K562 (cell line): ENCODE data around the gene MEOX1. TPM values are rescaled to one million over a fixed set of nuclear protein-coding genes. Genes with fewer than 3 reads are reported as not detected.

Source experiments
- ATAC-seq: fragments of 200-7000 bp; cut with Tn5 transposase; 3 replicates; pipeline ENCODE4 v1.9.1; 2020; ENCODE audit warnings: moderate library complexity
- BruUV-seq: library from RNA; stranded (reverse); fragments of 400-500 nt; replicated peaks from 2 replicates; lab custom pipeline; 2021; lab: Mats Ljungman, UMichigan
- CTCF ChIA-PET: fragments of 300-600 bp; formaldehyde crosslinking; extraction: SDS; loops from one replicate; lab custom pipeline; 2021; ENCODE audit warnings: low intra/inter-chr PET ratio; lab: Yijun Ruan, JAX
- POLR2A ChIA-PET: fragments of 300-600, 350-650 bp; sonication (Branson Sonifier 250); formaldehyde crosslinking; extraction: SDS; loops from one replicate; lab custom pipeline; 2021; ENCODE audit warnings: antibody characterized with exemption, inconsistent platforms; lab: Yijun Ruan, JAX
- DNase-seq, 4 experiments: peaks; one replicate each; pipeline versions ENCODE4 v3.0.0 to v3.0.0-alpha.2; 2011 to 2018; ENCODE audit warnings: low spot score in 3 of 4, mixed read lengths in 3 of 4; ENCODE audit errors: extremely low read depth in 1 of 4
- FAIRE-seq: peaks from 2 replicates; lab custom pipeline; 2011; peaks lifted over from hg19 to GRCh38; lab: Jason Lieb, UNC
- H2AFZ ChIP-seq: 2 replicates; pipeline ENCODE4 v1.6.0; 2011; ENCODE audit warnings: low read depth, low read length, control low read depth, inconsistent platforms
- H3K27ac ChIP-seq: fragments of 200-600 bp; 3 replicates; pipeline ENCODE4 v1.8.0; 2011; ENCODE audit warnings: low read depth, mild to moderate bottlenecking, control low read depth, inconsistent platforms, low read length, moderate library complexity, mixed read lengths; ENCODE audit errors: extremely low read depth
- H3K27me3 ChIP-seq, 2 experiments: fragments of 300-600 bp in 1 of 2; 2 replicates in 1 of 2; 3 replicates in 1 of 2; pipeline versions ENCODE4 v1.6.0 to v1.8.0; 2011; ENCODE audit warnings: inconsistent platforms in 2 of 2, low read length in 2 of 2, mild to moderate bottlenecking in 1 of 2, mixed read lengths in 1 of 2, moderate library complexity in 1 of 2; ENCODE audit not compliant: control insufficient read depth in 2 of 2, insufficient read depth in 2 of 2
- H3K36me3 ChIP-seq: fragments of 300-600 bp; 3 replicates; pipeline ENCODE4 v1.8.0; 2011; ENCODE audit warnings: mild to moderate bottlenecking, low read length, inconsistent platforms; ENCODE audit not compliant: control insufficient read depth, insufficient read depth
- H3K4me1 ChIP-seq, 2 experiments: fragments of 200-600 bp in 1 of 2; replicated peaks in 1 of 2; 2 replicates in 1 of 2; 3 replicates in 1 of 2; pipeline versions ENCODE4 v1.5.1 to v1.8.0; 2011; ENCODE audit warnings: inconsistent platforms in 2 of 2, low read length in 2 of 2, mild to moderate bottlenecking in 1 of 2, mixed read lengths in 1 of 2, moderate library complexity in 1 of 2; ENCODE audit not compliant: control insufficient read depth in 2 of 2, insufficient read depth in 2 of 2
- H3K4me2 ChIP-seq: 2 replicates; pipeline ENCODE4 v1.6.1; 2011; ENCODE audit warnings: low read length, control low read depth, inconsistent platforms, mixed read lengths; ENCODE audit not compliant: insufficient read depth
- H3K4me3 ChIP-seq: fragments of 200-600 bp; sonication (generic), shearing (Covaris generic); 2 replicates; pipeline ENCODE4 v1.5.1; 2016; ENCODE audit warnings: control low read depth, inconsistent platforms
- H3K79me2 ChIP-seq: fragments of 200-600 bp; 3 replicates; pipeline ENCODE4 v1.8.0; 2011; ENCODE audit warnings: low read length, inconsistent platforms; ENCODE audit not compliant: control insufficient read depth, insufficient read depth
- H3K9ac ChIP-seq, 2 experiments: 2 replicates each; pipeline versions ENCODE4 v1.6.0 to v1.6.1; 2011; ENCODE audit warnings: low read depth in 2 of 2, low read length in 2 of 2, control low read depth in 1 of 2, inconsistent platforms in 1 of 2, mild to moderate bottlenecking in 1 of 2, mixed read lengths in 1 of 2; ENCODE audit not compliant: insufficient read depth in 1 of 2
- H3K9me1 ChIP-seq: one replicate; pipeline ENCODE4 v1.6.0; 2011; ENCODE audit warnings: inconsistent platforms, mild to moderate bottlenecking, low read length, moderate library complexity; ENCODE audit not compliant: control insufficient read depth, insufficient read depth
- H3K9me3 ChIP-seq: replicated peaks from 2 replicates; pipeline ENCODE4 v1.5.1; 2011; ENCODE audit warnings: low read depth, low read length, inconsistent platforms; ENCODE audit not compliant: control insufficient read depth, insufficient read depth
- H4K20me1 ChIP-seq: replicated peaks from 2 replicates; pipeline ENCODE4 v1.6.1; 2011; ENCODE audit warnings: low read length, inconsistent platforms, mixed read lengths; ENCODE audit not compliant: control insufficient read depth, insufficient read depth
- AFF1 ChIP-seq, 2 experiments: fragments of 450-650 bp; IDR thresholded peaks; 2 replicates each; pipeline ENCODE4 v1.6.1; 2018; ENCODE audit warnings: mild to moderate bottlenecking in 2 of 2, low read depth in 1 of 2; ENCODE audit not compliant: partially characterized antibody in 2 of 2
- BMI1 ChIP-seq: fragments of 150-350 bp; IDR thresholded peaks from 2 replicates; pipeline ENCODE4 v1.6.1; 2014; ENCODE audit warnings: low read length
- C11orf30 ChIP-seq: fragments of 450-650 bp; IDR thresholded peaks from 2 replicates; pipeline ENCODE4 v1.6.1; 2016; ENCODE audit warnings: low read depth, mild to moderate bottlenecking
- PHF20 ChIP-seq: fragments of 450-650 bp; IDR thresholded peaks from 2 replicates; pipeline ENCODE4 v1.6.1; 2018; ENCODE audit not compliant: partially characterized antibody
- ZNF347 ChIP-seq: fragments of 450-650 bp; formaldehyde crosslinking; IDR thresholded peaks from 2 replicates; pipeline ENCODE4 v1.4.0; 2020; ENCODE audit warnings: low read depth, mild to moderate bottlenecking, moderate library complexity
- ZNF436 ChIP-seq: fragments of 250-450, 450-650 bp; sonication (Bioruptor Pico); formaldehyde crosslinking; IDR thresholded peaks from 2 replicates; pipeline ENCODE4 v1.7.0; 2020; ENCODE audit warnings: mild to moderate bottlenecking
- WGBS: fragments of 100-300 bp; shearing (Covaris generic); methylation state at CpG from one replicate; pipeline ENCODE4 v1.1.6; 2016; ENCODE audit warnings: low coverage, mixed read lengths; ENCODE audit not compliant: insufficient coverage; ENCODE audit errors: missing lambda C conversion rate; 5-methylcytosine and 5-hydroxymethylcytosine counted together
- in situ Hi-C: fragments of 300-500 bp; cut with MboI; formaldehyde crosslinking; loops from 4 replicates; pipeline ENCODE4 v1.15.0; 2018; ENCODE audit warnings: inconsistent platforms, mixed read lengths
- intact Hi-C: fragments of 100-400 bp; cut with micrococcal nuclease; formaldehyde crosslinking; loops from 2 replicates; pipeline ENCODE4 v1.14.2; 2022
- polyA plus RNA-seq, 8 experiments: library from polyadenylated mRNA; depleted of rRNA in 4 of 8; stranded (reverse) in 5 of 8; unstranded in 3 of 8; fragments of >200 nt; fragmentation: Nextera tagmentation in 2 of 8; fragmentation: Illumina TruSeq in 1 of 8; extraction: Ambion mirVana in 2 of 8; extraction: Trizol in 1 of 8; gene quantifications; 2 replicates each; pipeline versions ENCODE4 v1.2.1 to v1.2.3, GENCODE V29; 2011 to 2014; ENCODE audit warnings: inconsistent platforms in 1 of 8, missing spikeins in 1 of 8
- total RNA-seq, 7 experiments: library from RNA; depleted of rRNA in 6 of 7; stranded (reverse); fragments of >200 nt in 6 of 7; fragmentation: Illumina TruSeq in 2 of 7; extraction: Trizol in 2 of 7; gene quantifications; 2 replicates each; pipeline versions ENCODE4 v1.2.1 to v1.2.3, GENCODE V29; 2011 to 2021; ENCODE audit warnings: low replicate concordance in 1 of 7

The MEOX1 gene
- total and polyA plus RNA-seq, 9 of the 15 experiments (the other 6 are each of a cell fraction or from before 2014, with no cell fraction given) = not detected

- in situ Hi-C loops = loop anchor here (5.0 kb wide), 1 partner anchor 97 kb away; no protein-coding TSS in a partner anchor
- Histone ChIP-seq H4K20me1 (no peaks in the 10 kb centered on the region), H3K27me3 (peaks cover 4 to 40% of the 10 kb centered on the region in 2 experiments; a peak in 3 of 5 replicates), H3K27ac (no peak overlapping the region), H2AFZ (no peak overlapping the region), H3K4me1 (peaks cover 0 to 6% of the 10 kb centered on the region in 2 experiments; a peak in 2 of 5 replicates), H3K4me2 (no peak overlapping the region), H3K4me3 (no peak overlapping the region), H3K79me2 (no peaks in the 10 kb centered on the region), H3K9me1 (no peaks in the 10 kb centered on the region), H3K36me3 (no peaks in the 10 kb centered on the region), H3K9me3 (no peaks in the 10 kb centered on the region), H3K9ac (no peak overlapping the region)
- intact Hi-C loops = loop anchor here (1.0 kb wide), 1 partner anchor 98 kb away; no protein-coding TSS in a partner anchor
- DNase-seq (no peak), ATAC-seq (no peak), FAIRE-seq (no peak)
- CTCF ChIA-PET = interaction anchor here (1.2 to 3.0 kb wide), 3 partner anchors 98 to 281 kb away, joined by 8 to 25 read pairs (median 20); no protein-coding TSS in a partner anchor
- 0% methylated on average over 5 of the region's 5 CpGs for WGBS
- POLR2A ChIA-PET = interaction anchor here (1.0 kb wide), 1 partner anchor 70 kb away, joined by 3 read pairs; no protein-coding TSS in a partner anchor
- TF ChIP-seq C11orf30 (no peak), ZNF347 (no peak)
- no TSS peak for BruUV-seq
Observed at GRCh38 chr17:43674394-43674793, 12.7 kb upstream of the MEOX1 start.

- peak; percentile 80 for FAIRE-seq
- BruUV-seq = no TSS peak
- Histone ChIP-seq H3K4me1 (peaks cover 0 to 6% of the 10 kb centered on the region in 2 experiments; a peak in 2 of 5 replicates), H2AFZ (no peak overlapping the region), H3K9ac (no peak overlapping the region), H3K27me3 (peaks cover 7 to 37% of the 10 kb centered on the region in 2 experiments; a peak in 3 of 5 replicates), H3K79me2 (no peaks in the 10 kb centered on the region), H3K4me3 (no peak overlapping the region), H3K4me2 (no peak overlapping the region), H4K20me1 (no peaks in the 10 kb centered on the region), H3K36me3 (no peaks in the 10 kb centered on the region), H3K9me1 (no peaks in the 10 kb centered on the region), H3K9me3 (no peaks in the 10 kb centered on the region), H3K27ac (no peak overlapping the region)
- intact Hi-C loops (loop anchor here (1.0 kb wide), 1 partner anchor 97 kb away; no protein-coding TSS in a partner anchor), in situ Hi-C loops (loop anchor here (5.0 kb wide), 1 partner anchor 96 kb away; no protein-coding TSS in a partner anchor)
- POLR2A ChIA-PET = interaction anchor here (1.0 to 1.4 kb wide), 3 partner anchors 71 to 122 kb away, joined by 3 to 5 read pairs (median 5); no protein-coding TSS in a partner anchor
- 9% methylated on average over 14 of the region's 14 CpGs for WGBS
- CTCF ChIA-PET = interaction anchor here (0.6 to 3.0 kb wide), 4 partner anchors 93 to 280 kb away, joined by 3 to 25 read pairs (median 14); no protein-coding TSS in a partner anchor
- DNase-seq = peak; percentile 62 to 72 (median 66)
- ATAC-seq = peak; percentile 78
- TF ChIP-seq PHF20 (no peak), AFF1 (IDR thresholded peaks at IDR 0.05; ENCODE audit: low read depth in 1 of 2, partially characterized antibody in 2 of 2) (no peak), BMI1 (no peak), ZNF436 (no peak)
Observed at GRCh38 chr17:43673516-43674323, 12.0 kb upstream of the MEOX1 start.
